ENCODE data around the gene PROK1. TPM values are rescaled to one million over a fixed set of nuclear protein-coding genes. Genes with fewer than 3 reads are reported as not detected.

PROK1 gene
- total and polyA plus RNA-seq, 2 of the 13 experiments (the other 11 are each of a cell fraction or from before 2014, with no cell fraction given), result 0.07 TPM; not detected in 1

DNA sequence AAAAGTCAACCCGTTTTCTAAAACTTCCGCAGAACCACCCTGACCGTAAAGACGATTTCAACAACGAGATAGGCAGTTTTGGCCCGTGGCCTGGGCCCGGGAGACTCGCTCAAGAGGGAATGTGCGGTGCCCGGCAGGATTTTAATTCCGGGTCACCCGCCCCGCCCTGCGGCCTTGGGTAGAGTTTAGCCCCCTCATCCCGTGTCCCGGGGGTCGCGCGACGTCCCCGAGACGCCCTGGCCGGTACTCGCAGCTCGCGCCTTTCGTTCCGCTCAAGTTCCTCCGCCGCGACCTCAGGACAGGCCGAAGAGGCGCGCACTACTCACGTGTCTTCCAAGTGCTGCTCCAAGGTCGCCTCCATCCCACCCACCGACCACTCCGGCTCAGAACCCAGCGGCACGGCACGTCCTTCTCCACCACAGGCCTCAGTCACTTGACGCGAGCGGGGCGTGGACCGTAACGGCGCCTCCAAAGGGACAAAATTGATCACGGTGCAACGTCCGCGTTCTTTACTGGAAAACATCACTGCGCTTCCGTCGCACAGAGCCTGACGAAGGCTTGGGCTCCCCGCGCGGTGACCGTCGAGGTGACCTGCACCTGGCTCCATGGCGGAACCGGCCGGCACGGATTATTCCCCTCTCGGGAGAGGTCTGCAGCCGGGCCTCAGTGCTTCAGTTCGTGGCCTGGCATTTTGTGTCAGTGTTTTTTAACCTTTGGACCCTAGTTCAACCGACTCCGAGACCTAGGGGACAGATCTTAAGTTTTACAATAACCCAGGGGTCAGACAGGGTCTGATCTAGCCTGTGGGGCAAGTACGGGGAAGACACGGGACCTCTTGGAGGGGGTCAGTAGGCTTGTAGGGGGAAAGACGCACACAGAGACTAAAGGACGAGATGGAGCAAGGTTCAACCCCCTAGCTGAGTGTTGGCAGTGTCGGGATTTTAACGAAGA, 43.4 kb upstream of the PROK1 start, which contains the start of gene LAMTOR5 (continued):
- TF ChIP-seq, protein P1, sequence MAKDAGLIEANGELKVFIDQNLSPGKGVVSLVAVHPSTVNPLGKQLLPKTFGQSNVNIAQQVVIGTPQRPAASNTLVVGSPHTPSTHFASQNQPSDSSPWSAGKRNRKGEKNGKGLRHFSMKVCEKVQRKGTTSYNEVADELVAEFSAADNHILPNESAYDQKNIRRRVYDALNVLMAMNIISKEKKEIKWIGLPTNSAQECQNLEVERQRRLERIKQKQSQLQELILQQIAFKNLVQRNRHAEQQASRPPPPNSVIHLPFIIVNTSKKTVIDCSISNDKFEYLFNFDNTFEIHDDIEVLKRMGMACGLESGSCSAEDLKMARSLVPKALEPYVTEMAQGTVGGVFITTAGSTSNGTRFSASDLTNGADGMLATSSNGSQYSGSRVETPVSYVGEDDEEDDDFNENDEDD (CRISPR knock-in tag; IDR thresholded peaks at IDR 0.05; ENCODE audit: borderline replicate concordance), result peak; percentile 87
- TF ChIP-seq KDM6A (CRISPR knock-in tag; IDR thresholded peaks at IDR 0.05; ENCODE audit: low read depth), result no peak
- TF ChIP-seq NR1H2 (CRISPR knock-in tag; IDR thresholded peaks at IDR 0.05; ENCODE audit: borderline replicate concordance, low read depth), result 0 out of 2 replicates have a peak, but pooled peaks have one; percentile 16
- peak; percentile 91; the same call in 1 of the 2 replicates for TF ChIP-seq DNMT1 (CRISPR knock-in tag; IDR thresholded peaks at IDR 0.05)
- peak; percentile 49; the same call in 1 of the 2 replicates for TF ChIP-seq ZBTB8A (CRISPR knock-in tag; IDR thresholded peaks at IDR 0.05; ENCODE audit: borderline replicate concordance, low read depth)
- TF ChIP-seq HNF4A (CRISPR knock-in tag; IDR thresholded peaks at IDR 0.05), result peak; percentile 79
- TF ChIP-seq SMC3 (IDR thresholded peaks at IDR 0.05; ENCODE audit: low read length), result no peak
- TF ChIP-seq ZC3H13 (CRISPR knock-in tag; IDR thresholded peaks at IDR 0.05), result peak; percentile 96
- TF ChIP-seq ZNF143 (CRISPR knock-in tag; IDR thresholded peaks at IDR 0.05), result peak; percentile 63; the same call in 1 of the 2 replicates
- TF ChIP-seq, protein P2, sequence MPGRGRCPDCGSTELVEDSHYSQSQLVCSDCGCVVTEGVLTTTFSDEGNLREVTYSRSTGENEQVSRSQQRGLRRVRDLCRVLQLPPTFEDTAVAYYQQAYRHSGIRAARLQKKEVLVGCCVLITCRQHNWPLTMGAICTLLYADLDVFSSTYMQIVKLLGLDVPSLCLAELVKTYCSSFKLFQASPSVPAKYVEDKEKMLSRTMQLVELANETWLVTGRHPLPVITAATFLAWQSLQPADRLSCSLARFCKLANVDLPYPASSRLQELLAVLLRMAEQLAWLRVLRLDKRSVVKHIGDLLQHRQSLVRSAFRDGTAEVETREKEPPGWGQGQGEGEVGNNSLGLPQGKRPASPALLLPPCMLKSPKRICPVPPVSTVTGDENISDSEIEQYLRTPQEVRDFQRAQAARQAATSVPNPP (CRISPR knock-in tag; IDR thresholded peaks at IDR 0.05), result peak; percentile 78; the same call in 1 of the 2 replicates
- TF ChIP-seq ZNF383 (CRISPR knock-in tag; IDR thresholded peaks at IDR 0.05; ENCODE audit: borderline replicate concordance), result peak; percentile 78
- TF ChIP-seq FLYWCH1 (CRISPR knock-in tag; IDR thresholded peaks at IDR 0.05), result no peak
- peak; percentile 96 for TF ChIP-seq ZNF253 (CRISPR knock-in tag; IDR thresholded peaks at IDR 0.05; ENCODE audit: borderline replicate concordance)
- TF ChIP-seq KLF6 (CRISPR knock-in tag; IDR thresholded peaks at IDR 0.05), result no peak
- TF ChIP-seq, protein P3, sequence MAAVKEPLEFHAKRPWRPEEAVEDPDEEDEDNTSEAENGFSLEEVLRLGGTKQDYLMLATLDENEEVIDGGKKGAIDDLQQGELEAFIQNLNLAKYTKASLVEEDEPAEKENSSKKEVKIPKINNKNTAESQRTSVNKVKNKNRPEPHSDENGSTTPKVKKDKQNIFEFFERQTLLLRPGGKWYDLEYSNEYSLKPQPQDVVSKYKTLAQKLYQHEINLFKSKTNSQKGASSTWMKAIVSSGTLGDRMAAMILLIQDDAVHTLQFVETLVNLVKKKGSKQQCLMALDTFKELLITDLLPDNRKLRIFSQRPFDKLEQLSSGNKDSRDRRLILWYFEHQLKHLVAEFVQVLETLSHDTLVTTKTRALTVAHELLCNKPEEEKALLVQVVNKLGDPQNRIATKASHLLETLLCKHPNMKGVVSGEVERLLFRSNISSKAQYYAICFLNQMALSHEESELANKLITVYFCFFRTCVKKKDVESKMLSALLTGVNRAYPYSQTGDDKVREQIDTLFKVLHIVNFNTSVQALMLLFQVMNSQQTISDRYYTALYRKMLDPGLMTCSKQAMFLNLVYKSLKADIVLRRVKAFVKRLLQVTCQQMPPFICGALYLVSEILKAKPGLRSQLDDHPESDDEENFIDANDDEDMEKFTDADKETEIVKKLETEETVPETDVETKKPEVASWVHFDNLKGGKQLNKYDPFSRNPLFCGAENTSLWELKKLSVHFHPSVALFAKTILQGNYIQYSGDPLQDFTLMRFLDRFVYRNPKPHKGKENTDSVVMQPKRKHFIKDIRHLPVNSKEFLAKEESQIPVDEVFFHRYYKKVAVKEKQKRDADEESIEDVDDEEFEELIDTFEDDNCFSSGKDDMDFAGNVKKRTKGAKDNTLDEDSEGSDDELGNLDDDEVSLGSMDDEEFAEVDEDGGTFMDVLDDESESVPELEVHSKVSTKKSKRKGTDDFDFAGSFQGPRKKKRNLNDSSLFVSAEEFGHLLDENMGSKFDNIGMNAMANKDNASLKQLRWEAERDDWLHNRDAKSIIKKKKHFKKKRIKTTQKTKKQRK (IDR thresholded peaks at IDR 0.05; ENCODE audit: low read length), result no peak
- TF ChIP-seq ZXDC (CRISPR knock-in tag; IDR thresholded peaks at IDR 0.05), result no peak
- TF ChIP-seq SRF (IDR thresholded peaks at IDR 0.05; ENCODE audit: low read depth, low read length), result 0 out of 2 replicates have a peak, but pooled peaks have one; percentile 2
- TF ChIP-seq HDAC6 (IDR thresholded peaks at IDR 0.05; ENCODE audit: low read depth, low read length), result no peak
